Natural killer cell (primary cell): ENCODE data around the gene MGP. TPM values are rescaled to one million over a fixed set of nuclear protein-coding genes. Genes with fewer than 3 reads are reported as not detected.

Source experiments
- ATAC-seq, 3 donors: fragments of 150-1000 bp in 2 of 3; fragments of 200-7000 bp in 1 of 3; cut with Tn5 transposase; 1 replicate in 1 of 3; 2 replicates in 2 of 3; pipeline ENCODE4 v1.10.0; 2021; ENCODE audit warnings: mild to moderate bottlenecking in 2 of 3, moderate library complexity in 2 of 3
- DNase-seq, 2 donors: peaks; one replicate each; pipeline versions ENCODE4 v3.0.0 to v3.0.0-alpha.2; 2013 to 2021; ENCODE audit warnings: mixed read lengths in 1 of 2
- H3K27ac ChIP-seq: one replicate; pipeline ENCODE4 v1.5.1; 2013; ENCODE audit warnings: mild to moderate bottlenecking, low read length
- H3K27me3 ChIP-seq: one replicate; pipeline ENCODE4 v1.6.1; 2013; ENCODE audit warnings: low read length; ENCODE audit not compliant: control insufficient read depth, insufficient read depth
- H3K36me3 ChIP-seq: one replicate; pipeline ENCODE4 v1.6.1; 2013; ENCODE audit warnings: low read length; ENCODE audit not compliant: control insufficient read depth, insufficient read depth
- H3K4me1 ChIP-seq: one replicate; pipeline ENCODE4 v1.6.1; 2013; ENCODE audit warnings: low read length; ENCODE audit not compliant: control insufficient read depth, insufficient read depth
- H3K4me3 ChIP-seq: one replicate; pipeline ENCODE4 v1.5.1; 2013; ENCODE audit warnings: low read length
- H3K9me3 ChIP-seq: one replicate; pipeline ENCODE4 v1.6.1; 2013; ENCODE audit warnings: low read length; ENCODE audit not compliant: control insufficient read depth, insufficient read depth
- H3K27ac Mint-ChIP-seq, 2 donors: one replicate each; pipeline ENCODE4 v1.8.0; 2022; ENCODE audit warnings: mild to moderate bottlenecking in 2 of 2, mixed read lengths in 2 of 2, moderate library complexity in 1 of 2
- H3K27me3 Mint-ChIP-seq, 2 donors: one replicate each; pipeline ENCODE4 v1.8.0; 2022; ENCODE audit warnings: low read depth in 2 of 2, mixed read lengths in 2 of 2
- H3K36me3 Mint-ChIP-seq: one replicate; pipeline ENCODE4 v1.8.0; 2022; ENCODE audit warnings: mixed read lengths
- H3K4me1 Mint-ChIP-seq, 2 donors: one replicate each; pipeline ENCODE4 v1.8.0; 2022; ENCODE audit warnings: mixed read lengths in 2 of 2
- H3K4me3 Mint-ChIP-seq: one replicate; pipeline ENCODE4 v1.8.0; 2022; ENCODE audit warnings: mild to moderate bottlenecking, moderate library complexity, mixed read lengths
- H3K9me3 Mint-ChIP-seq, 2 donors: one replicate each; pipeline ENCODE4 v1.8.0; 2022; ENCODE audit warnings: mixed read lengths in 2 of 2
- WGBS: methylation state at CpG from one replicate; pipeline ENCODE4 v1.1.7; 2013; ENCODE audit warnings: missing lambda C conversion rate; ENCODE audit not compliant: insufficient coverage; 5-methylcytosine and 5-hydroxymethylcytosine counted together
- intact Hi-C: fragments of 100-400 bp; cut with micrococcal nuclease; formaldehyde crosslinking; loops from one replicate; pipeline ENCODE4 v1.14.2; 2022
- total RNA-seq, 4 donors: library from RNA; stranded (reverse); fragments of 120-200 nt in 1 of 4; gene quantifications; one replicate each; pipeline versions ENCODE4 v1.2.3 to v1.2.4, GENCODE V29; 2013 to 2022
- TF ChIP-seq, protein P1 (sequence below): fragments of 200-600 bp; IDR thresholded peaks from one replicate; pipeline ENCODE4 v1.8.0; 2022; ENCODE audit warnings: antibody characterized with exemption

The MGP gene
- total RNA-seq, 3 donors from 2014 or later (not counting 1 experiment from before 2014, with no cell fraction given), result 0.89 to 1.1 TPM; not detected in 1

DNA sequence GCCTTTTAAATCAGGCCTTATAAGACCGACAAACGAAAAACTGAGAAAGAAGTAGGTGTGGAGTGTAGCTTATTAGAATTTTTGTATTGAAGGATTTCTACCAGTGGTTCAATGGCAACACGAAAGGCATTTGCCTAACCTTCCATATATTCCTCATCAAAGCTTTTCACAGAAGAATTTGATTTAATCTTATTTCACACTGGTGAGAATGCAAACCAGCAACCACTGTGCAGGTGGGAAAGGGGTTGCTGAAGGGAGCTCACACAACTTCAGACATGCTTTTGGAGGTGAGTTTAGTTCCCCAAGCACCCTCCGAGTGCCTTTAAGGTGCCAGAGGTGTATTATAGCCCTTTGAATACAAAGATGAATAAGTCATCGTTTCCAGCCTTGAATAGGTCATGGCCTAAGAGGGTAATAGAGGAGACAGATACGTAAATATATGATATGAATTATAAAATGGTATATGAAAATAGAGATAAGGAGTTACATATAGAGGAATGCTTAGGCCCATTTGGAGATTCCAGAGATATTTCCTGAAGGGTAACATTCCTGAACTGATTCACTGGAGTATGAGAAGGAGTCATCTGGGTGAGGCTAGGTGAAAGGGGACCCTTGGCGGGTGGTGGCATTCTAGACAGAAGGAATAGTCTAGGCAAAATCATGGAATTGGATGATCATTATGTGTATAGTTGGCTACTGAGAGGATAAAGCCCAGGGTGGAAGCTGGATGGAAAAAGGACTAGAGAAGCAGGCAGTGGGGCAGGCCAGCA, 46.3 kb upstream of the MGP start:
- H3K9me3 ChIP-seq, result no peaks in the 10 kb centered on the region
- H3K4me3 Mint-ChIP-seq, result no peak overlapping the region
- H3K36me3 Mint-ChIP-seq, result peaks cover 2% of the 10 kb centered on the region
- H3K36me3 ChIP-seq, result peaks cover 74% of the 10 kb centered on the region
- intact Hi-C loops, result no loop called here
- no peaks in the 10 kb centered on the region for H3K9me3 Mint-ChIP-seq
- peaks cover 6 to 7% of the 10 kb centered on the region in 2 donors for H3K4me1 Mint-ChIP-seq
- 99% methylated on average over 4 of the region's 7 CpGs for WGBS
- no peak overlapping the region for H3K27ac ChIP-seq
- no peaks in the 10 kb centered on the region for H3K27me3 ChIP-seq
- ATAC-seq (no peak), DNase-seq (no peak)
- no peak overlapping the region for H3K4me3 ChIP-seq
- H3K27me3 Mint-ChIP-seq, result no peaks in the 10 kb centered on the region
- peak overlapping the region; percentile 3 to 4 for H3K27ac Mint-ChIP-seq
- H3K4me1 ChIP-seq, result no peaks in the 10 kb centered on the region
- TF ChIP-seq, protein P1, sequence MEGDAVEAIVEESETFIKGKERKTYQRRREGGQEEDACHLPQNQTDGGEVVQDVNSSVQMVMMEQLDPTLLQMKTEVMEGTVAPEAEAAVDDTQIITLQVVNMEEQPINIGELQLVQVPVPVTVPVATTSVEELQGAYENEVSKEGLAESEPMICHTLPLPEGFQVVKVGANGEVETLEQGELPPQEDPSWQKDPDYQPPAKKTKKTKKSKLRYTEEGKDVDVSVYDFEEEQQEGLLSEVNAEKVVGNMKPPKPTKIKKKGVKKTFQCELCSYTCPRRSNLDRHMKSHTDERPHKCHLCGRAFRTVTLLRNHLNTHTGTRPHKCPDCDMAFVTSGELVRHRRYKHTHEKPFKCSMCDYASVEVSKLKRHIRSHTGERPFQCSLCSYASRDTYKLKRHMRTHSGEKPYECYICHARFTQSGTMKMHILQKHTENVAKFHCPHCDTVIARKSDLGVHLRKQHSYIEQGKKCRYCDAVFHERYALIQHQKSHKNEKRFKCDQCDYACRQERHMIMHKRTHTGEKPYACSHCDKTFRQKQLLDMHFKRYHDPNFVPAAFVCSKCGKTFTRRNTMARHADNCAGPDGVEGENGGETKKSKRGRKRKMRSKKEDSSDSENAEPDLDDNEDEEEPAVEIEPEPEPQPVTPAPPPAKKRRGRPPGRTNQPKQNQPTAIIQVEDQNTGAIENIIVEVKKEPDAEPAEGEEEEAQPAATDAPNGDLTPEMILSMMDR, result no peak

DNA sequence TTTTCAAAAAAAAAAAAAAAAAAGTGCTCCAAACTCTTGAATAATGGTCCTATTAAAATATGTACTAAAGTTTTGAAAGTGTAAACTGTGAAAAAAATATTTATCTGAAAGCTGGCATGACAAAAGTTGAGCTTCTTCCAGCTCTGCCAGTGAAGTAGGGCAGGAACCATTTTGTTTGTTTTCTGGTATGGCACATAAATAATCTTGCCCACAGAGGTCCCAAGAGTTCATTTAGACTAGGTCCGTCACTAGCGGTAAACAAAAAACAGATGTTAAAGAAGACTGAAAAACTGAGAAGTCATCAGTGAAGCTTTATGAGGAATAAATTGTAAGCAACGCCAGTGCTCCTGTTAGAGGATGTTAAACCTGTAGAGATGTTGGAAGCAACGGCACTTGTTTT, 45.7 kb upstream of the MGP start:
- WGBS, result 94% methylated on average over 4 of the region's 4 CpGs
- H3K4me1 ChIP-seq, result no peaks in the 10 kb centered on the region
- peaks cover 69% of the 10 kb centered on the region for H3K36me3 ChIP-seq
- Mint-ChIP-seq H3K9me3 (no peaks in the 10 kb centered on the region), H3K27ac (no peak overlapping the region), H3K4me3 (no peak overlapping the region), H3K4me1 (peaks cover under 1 to 3% of the 10 kb centered on the region in 2 donors), H3K27me3 (no peaks in the 10 kb centered on the region), H3K36me3 (no peaks in the 10 kb centered on the region)
- ATAC-seq, result no peak
- no peaks in the 10 kb centered on the region for H3K9me3 ChIP-seq
- intact Hi-C loops, result no loop called here
- TF ChIP-seq, protein P1, result no peak
- no peaks in the 10 kb centered on the region for H3K27me3 ChIP-seq
- DNase-seq, result no peak
- H3K27ac ChIP-seq, result no peak overlapping the region
- no peak overlapping the region for H3K4me3 ChIP-seq

DNA sequence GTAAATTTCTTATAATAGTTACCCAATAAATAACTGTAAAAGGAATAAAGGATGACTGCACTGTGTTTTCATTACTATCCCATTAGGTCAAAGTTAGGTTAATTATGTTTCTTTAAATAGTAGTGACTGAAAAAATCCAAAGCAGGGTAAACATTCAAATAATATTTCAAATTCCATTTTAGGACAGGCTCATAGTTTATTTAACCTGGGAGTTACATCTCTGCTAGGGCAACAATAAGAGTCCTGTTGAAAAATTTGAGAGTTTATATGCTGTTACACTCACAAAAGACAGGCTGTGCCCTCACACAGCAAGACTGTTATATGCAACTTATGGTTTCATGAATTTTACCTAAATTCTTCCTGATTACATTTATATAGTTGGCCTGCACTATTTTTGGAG, 44.6 kb upstream of the MGP start:
- no peak overlapping the region for H3K4me3 Mint-ChIP-seq
- H3K4me1 Mint-ChIP-seq, result peaks cover 0 to 3% of the 10 kb centered on the region in 2 donors
- no peaks in the 10 kb centered on the region for H3K27me3 Mint-ChIP-seq
- H3K4me1 ChIP-seq, result no peaks in the 10 kb centered on the region
- no peak for DNase-seq
- ATAC-seq, result no peak
- peak overlapping the region in 1 of 2 donors; percentile 30 for H3K27ac Mint-ChIP-seq
- H3K36me3 Mint-ChIP-seq, result no peaks in the 10 kb centered on the region
- H3K27ac ChIP-seq, result no peak overlapping the region
- no peak overlapping the region for H3K4me3 ChIP-seq
- TF ChIP-seq, protein P1, result no peak
- H3K9me3 ChIP-seq, result no peaks in the 10 kb centered on the region
- intact Hi-C loops, result no loop called here
- H3K36me3 ChIP-seq, result peaks cover 63% of the 10 kb centered on the region
- no peaks in the 10 kb centered on the region for H3K9me3 Mint-ChIP-seq
- H3K27me3 ChIP-seq, result no peaks in the 10 kb centered on the region

- Histone ChIP-seq H3K27me3 (no peaks in the 10 kb centered on the region), H3K4me3 (no peak overlapping the region), H3K27ac (no peak overlapping the region), H3K9me3 (no peaks in the 10 kb centered on the region), H3K36me3 (peaks cover 54% of the 10 kb centered on the region), H3K4me1 (no peaks in the 10 kb centered on the region)
- DNase-seq (no peak), ATAC-seq (no peak)
- peaks cover 0 to 3% of the 10 kb centered on the region in 2 donors for H3K4me1 Mint-ChIP-seq
- H3K4me3 Mint-ChIP-seq, result no peak overlapping the region
- no peak overlapping the region for H3K27ac Mint-ChIP-seq
- WGBS, result 99% methylated on average over 4 of the region's 4 CpGs
- H3K36me3 Mint-ChIP-seq, result no peaks in the 10 kb centered on the region
- H3K27me3 Mint-ChIP-seq, result no peaks in the 10 kb centered on the region
- TF ChIP-seq, protein P1, result no peak
- intact Hi-C loops, result no loop called here
- no peaks in the 10 kb centered on the region for H3K9me3 Mint-ChIP-seq
Observed at GRCh38 chr12:14928931-14929330, 43.3 kb upstream of the MGP start.
